GM21447 (cell line): ENCODE data around the gene WNT1.
A peak's percentile ranks its signal among the peaks of the same experiment; 100 is the strongest.

Experiments used
- ATAC-seq: cut with Tn5 transposase; IDR thresholded peaks from one replicate; pipeline ENCODE4 v1.9.1; 2021; ENCODE audit not compliant: unreplicated experiment

WNT1 gene

DNA sequence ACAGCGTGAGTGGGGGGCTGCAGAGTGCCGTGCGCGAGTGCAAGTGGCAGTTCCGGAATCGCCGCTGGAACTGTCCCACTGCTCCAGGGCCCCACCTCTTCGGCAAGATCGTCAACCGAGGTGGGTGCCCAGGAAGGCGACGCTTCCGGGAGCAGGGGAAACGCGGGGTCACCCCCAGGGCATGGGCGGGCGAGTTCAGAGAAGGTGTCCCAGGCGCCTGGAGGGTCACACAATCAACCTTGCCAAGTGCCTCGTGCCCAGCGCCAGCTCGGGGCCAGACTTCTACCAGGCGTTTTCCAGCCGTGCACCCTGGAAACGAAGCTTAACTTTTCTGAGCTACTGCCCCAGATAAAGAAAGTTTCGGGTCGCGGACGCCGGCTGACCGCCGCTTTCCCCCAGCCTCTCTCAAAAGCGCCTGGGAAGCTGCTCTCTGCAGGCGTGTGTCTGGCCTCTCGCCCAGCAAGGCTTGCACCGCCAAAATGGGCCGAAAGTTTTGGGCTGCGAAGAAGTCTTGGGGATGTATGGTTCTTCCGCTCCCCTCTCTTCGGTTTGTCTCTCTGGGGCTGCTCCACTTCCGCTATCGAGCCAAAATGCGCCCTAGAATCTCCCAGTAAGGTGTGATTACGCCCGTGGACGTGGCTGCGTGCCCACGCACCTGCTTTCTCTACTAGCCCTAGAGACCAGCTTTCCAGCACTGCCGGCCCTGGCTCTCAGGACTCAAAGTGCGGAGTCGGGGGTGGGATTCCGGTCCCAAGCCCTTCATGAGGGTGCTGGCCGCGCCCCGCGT lies 1.7 kb downstream of the WNT1 start:
- no peak for ATAC-seq

GRCh38 chr12:48980389-48980952 lies 2.3 kb downstream of the WNT1 start:
- no peak for ATAC-seq

DNA sequence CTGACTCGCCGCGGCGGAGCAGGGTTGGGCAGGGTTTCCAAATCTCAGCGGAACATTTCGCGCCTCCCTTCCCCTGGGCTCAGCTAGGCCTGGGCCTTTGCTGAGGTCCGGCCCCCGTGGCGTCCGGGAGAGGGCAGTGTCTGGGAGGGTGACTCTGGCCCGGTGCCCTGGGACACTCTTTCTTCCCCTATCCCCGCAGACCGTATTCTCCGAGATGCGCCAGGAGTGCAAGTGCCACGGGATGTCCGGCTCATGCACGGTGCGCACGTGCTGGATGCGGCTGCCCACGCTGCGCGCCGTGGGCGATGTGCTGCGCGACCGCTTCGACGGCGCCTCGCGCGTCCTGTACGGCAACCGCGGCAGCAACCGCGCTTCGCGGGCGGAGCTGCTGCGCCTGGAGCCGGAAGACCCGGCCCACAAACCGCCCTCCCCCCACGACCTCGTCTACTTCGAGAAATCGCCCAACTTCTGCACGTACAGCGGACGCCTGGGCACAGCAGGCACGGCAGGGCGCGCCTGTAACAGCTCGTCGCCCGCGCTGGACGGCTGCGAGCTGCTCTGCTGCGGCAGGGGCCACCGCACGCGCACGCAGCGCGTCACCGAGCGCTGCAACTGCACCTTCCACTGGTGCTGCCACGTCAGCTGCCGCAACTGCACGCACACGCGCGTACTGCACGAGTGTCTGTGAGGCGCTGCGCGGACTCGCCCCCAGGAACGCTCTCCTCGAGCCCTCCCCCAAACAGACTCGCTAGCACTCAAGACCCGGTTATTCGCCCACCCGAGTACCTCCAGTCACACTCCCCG lies 3.0 kb downstream of the WNT1 start:
- no peak for ATAC-seq

- ATAC-seq: no peak
Measured at GRCh38 chr12:48981757-48982157, 3.6 kb downstream of the WNT1 start.

DNA sequence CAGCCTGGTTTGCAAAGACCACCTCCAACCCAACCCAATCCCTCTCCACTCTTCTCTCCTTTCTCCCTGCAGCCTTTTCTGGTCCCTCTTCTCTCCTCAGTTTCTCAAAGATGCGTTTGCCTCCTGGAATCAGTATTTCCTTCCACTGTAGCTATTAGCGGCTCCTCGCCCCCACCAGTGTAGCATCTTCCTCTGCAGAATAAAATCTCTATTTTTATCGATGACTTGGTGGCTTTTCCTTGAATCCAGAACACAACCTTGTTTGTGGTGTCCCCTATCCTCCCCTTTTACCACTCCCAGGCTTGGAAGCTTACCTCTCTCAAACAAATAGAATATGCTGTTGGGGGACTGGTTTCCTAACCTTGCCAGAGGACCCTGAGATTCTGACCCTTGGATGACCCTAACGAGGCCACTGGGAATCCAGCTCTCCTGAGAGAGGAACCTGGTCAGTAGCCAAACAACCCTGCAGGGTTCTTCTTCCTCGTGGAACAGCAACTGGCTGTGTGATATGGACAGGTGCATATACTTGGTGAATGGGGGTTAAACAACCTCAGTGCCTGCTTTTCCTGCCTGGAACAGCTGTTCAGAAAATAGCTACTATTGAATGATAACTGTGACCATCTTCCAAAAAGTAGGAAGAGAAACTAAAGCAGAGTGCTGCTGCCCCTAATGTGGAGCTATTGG lies 4.4 kb downstream of the WNT1 start:
- ATAC-seq: no peak

DNA sequence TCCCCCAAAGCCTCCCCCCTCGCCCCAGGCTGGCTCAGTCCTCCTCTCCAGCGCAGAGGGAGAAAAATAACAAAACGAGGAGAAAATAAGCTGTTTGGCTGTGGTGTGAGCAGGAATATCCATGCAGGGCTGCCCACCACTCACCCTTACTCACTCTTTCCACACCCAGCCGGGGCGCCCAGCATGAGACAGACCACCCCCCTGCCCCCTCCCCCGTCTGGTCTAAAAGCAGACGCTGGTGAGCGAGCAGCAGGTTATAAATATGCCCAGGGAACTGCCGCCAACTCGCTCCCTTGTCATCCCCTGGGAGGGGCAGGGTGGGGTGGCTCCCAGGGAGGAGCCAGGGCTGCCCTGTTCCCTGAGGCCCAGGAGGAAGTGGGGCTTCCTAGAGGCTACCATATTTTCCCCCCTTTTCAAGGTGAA lies 7.4 kb downstream of the WNT1 start:
- ATAC-seq: no peak

GRCh38 chr12:48985901-48986300 lies 7.8 kb downstream of the WNT1 start:
- ATAC-seq: no peak

- no peak for ATAC-seq
Measured at GRCh38 chr12:48986720-48987291, 8.7 kb downstream of the WNT1 start.

DNA sequence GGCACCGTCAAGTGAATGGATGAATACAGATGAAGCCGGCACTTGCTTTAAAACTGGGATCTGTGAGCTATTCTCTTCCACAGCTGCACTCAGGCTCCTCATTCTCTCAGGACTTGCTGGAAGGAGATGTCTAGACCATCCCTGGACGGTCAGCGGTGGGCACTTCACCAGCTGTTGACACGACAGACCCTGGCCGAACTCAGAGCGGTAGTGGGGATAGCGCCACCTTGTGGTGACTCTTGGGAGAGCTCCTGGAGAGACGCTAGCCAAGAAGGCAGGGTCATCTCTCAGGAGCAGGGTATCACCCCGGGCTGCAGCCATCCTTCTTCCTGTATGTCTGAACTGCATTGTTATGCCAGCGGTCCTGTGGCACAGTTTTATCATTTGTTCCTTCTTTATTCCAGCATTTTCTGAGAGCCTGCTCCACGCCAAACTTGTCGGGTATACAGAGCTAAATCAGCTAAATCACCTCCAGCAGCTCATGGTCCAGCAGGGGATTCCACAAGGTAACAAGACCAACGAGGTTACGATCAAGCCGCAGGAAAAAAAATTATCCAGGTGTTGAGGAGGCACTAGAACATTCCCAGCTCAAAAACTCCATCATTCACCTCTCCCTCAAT lies 10.0 kb downstream of the WNT1 start:
- no peak for ATAC-seq

GRCh38 chr12:48990552-48990951 lies 12.4 kb downstream of the WNT1 start:
- no peak for ATAC-seq

DNA sequence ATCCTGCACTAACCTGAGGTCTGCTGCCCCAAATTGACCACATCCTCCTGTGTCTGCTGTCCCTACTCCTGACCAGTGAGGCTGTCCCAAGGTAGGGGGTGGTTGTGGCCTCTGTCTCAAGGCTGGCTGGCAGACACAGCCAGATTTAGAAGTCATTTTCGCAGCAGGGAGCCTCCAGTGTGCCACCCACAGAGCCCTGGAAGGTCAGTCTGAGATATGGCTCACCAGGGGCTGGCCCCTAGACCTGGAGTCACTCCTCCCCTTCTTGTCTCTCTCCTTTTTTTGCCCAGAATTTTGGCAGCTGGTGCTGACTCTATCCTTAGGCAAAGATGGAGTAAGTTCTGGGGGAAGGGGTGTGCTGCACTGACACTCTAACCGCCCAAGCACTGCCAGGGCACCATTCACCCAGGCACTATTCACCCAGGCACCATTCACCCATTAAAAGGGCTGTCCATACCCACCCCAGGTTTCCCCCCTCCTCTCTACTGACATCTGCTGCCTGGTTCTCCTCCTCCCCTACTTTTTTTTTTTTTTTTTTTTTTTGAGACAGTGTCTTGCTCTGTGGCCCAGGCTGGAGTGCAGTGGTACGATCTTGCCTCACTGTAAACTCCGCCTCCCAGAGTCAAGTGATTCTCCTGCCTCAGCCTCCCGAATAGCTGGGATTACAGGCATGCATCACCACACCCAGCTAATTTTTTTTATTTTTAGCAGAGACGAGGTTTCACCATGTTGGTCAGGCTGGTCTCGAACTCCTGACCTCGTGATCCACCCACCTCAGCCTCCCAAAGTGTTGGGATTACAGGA lies 13.3 kb downstream of the WNT1 start:
- no peak for ATAC-seq

DNA sequence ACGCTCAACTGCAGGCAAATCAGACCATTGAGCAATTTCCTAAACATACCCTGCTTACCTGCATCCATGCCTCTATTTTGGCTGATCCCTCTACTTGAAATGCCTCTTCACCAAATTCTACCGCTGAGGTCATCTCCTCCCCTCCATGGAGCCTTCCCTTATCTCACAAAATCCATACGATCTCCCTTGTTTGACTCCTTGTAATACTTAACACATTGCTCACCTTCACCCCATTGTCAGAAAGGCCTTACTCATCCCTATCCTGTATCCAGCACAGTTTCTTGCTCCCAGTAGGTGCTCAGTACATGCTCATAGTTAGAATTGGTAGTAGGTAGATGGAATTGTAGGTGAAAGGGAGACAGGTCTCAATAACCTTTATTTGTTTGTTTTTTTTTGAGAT lies 15.7 kb downstream of the WNT1 start:
- ATAC-seq: no peak

- ATAC-seq: no peak
Measured at GRCh38 chr12:48994224-48995085, 16.3 kb downstream of the WNT1 start.

DNA sequence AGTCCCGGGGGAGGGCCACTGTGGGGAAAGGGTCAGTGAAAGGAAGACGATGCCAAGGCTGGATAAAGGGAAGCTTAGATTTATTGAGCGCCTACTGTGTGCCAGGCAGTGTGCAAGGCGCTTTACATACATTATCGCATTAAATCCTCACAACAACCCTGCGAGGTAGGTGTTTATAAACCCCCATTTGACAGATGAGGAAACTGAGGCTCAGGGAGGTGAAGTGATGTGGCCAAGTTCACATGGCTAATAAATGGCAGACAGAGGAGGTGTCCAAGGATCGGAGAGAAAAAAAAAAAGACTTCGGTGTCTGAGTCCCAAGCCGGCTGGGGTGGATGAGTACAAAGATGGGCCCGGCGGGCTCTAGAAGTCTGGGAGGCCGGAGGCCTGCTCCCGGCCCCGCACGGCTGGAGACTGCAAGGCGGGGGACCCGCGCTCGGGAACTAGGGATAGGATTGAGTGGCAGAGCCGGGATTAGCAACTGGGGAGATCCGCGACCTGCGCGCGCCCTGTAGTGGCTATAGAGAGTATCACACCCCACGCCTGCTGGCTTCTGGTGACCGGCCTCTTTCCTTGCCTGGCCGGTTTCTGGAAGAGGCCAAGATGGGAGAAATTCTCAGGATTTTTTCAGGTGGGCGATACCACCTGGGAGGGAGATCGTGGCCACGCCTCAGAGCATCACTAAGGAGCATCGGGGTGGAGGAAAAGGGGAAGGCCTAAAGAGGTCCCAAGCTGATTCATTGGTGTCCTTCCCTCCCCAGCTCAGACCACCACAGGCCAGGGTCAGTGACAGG lies 17.2 kb downstream of the WNT1 start:
- ATAC-seq: no peak

- no peak for ATAC-seq
Measured at GRCh38 chr12:48996794-48997718, 18.9 kb downstream of the WNT1 start.

GRCh38 chr12:48997719-48998496 lies 19.8 kb downstream of the WNT1 start:
- ATAC-seq: peak; percentile 39
